T-helper 2 cell treated with Interferon-gamma antibody and Interleukin-4, amounts not matched to agents 5 μg/mL and 100 μg/mL, for 36 hours (primary cell): Measurements from ENCODE around the gene RHOB.
A peak's percentile ranks its signal among the peaks of the same experiment; 100 is the strongest.

ENCODE experiments used
- DNase-seq: peaks from one replicate; pipeline ENCODE4 v3.0.0; 2021; ENCODE audit warnings: low spot score
- H3K27ac Mint-ChIP-seq: one replicate; pipeline ENCODE4 v1.8.0; 2021; ENCODE audit warnings: mild to moderate bottlenecking, mixed read lengths
- H3K27me3 Mint-ChIP-seq: one replicate; pipeline ENCODE4 v1.8.0; 2021; ENCODE audit warnings: low read depth, mixed read lengths
- H3K36me3 Mint-ChIP-seq: one replicate; pipeline ENCODE4 v1.8.0; 2021; ENCODE audit warnings: low read depth, mixed read lengths
- H3K4me1 Mint-ChIP-seq: one replicate; pipeline ENCODE4 v1.8.0; 2021; ENCODE audit warnings: low read depth, mixed read lengths
- H3K4me3 Mint-ChIP-seq: one replicate; pipeline ENCODE4 v1.8.0; 2022; ENCODE audit warnings: mild to moderate bottlenecking, moderate library complexity, mixed read lengths
- H3K9me3 Mint-ChIP-seq: one replicate; pipeline ENCODE4 v1.8.0; 2021; ENCODE audit warnings: mixed read lengths

The RHOB gene

DNA sequence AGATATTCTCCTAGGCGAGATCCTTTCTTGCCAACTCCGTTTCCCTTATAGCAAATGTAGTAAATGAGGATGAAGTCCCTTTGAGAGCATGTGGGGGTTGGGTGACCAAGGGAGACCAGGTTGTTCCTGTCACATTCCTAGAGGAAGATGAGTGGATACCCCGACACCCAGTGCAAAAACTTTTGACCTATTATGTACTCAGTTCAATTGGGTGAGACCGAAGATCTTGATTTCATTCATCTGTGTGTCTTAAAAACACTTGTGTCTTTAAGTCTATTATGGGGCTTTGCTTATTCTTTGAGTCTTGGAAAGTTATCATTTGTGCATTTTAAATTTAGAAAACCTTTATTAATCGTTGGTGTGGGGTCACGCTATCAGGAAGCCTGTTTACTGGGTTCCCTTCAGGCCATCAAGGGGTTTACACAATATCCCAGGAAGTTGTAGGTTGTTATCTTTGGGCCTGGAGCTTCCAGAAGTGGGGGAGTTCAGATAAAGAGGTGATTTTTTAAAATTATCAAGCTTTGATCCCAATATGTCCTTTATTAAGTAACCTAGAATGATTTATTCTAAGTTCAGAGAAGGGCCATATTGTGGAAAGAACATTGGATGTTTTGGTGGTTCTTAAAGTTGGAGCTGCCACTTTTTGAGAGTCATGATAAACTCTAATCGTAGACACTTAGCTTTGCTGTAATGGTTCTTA is 2.8 kb downstream of the RHOB start:
- no peak overlapping the region for H3K27ac Mint-ChIP-seq

DNA sequence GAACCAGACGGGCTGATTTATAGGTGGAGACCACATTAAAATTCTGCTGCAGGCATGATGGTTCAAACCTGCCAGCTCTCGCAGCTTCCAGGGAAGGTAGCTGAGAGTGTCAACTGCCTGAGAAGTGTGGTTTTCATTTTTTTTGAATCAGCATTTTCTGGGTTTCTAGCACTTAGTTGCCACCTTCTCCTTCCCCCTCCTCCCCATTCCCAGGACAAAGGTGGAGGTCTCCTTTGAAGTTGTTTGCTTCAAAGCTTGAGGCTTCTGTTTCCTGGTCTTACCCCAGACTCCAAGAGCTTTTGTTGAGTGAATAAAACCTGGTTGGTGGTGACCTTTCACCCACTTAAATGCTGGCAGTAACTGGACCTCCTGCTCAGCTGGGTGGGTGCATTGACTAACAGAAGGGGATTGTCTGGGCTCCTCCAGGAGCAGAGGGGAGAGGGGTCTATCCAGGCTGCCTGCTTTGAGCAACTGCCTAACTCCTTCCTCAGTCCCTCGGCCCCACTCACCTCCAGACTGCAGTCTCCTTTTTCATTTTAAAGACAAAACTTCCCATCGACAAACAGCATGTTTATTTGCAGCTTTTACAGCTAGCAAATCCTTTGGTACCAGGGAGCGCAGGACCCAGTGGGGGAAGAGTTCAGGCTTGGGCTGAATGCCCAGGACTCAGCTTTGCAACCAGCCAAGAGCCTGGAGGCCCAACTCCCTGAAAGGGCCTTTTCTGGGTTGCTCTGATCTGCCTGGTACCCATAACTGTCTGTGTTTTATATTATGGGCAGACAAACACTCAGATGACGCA is 3.5 kb downstream of the RHOB start:
- Mint-ChIP-seq H3K4me3 (no peak overlapping the region), H3K27ac (no peak overlapping the region), H3K9me3 (no peaks in the 10 kb centered on the region), H3K36me3 (no peaks in the 10 kb centered on the region), H3K27me3 (peaks cover 40% of the 10 kb centered on the region), H3K4me1 (peaks cover 2% of the 10 kb centered on the region)
- no peak for DNase-seq

More for the DNA sequence above, 2.8 kb downstream of the RHOB start:
- Mint-ChIP-seq H3K9me3 (no peaks in the 10 kb centered on the region), H3K27me3 (peaks cover 45% of the 10 kb centered on the region), H3K4me3 (no peak overlapping the region), H3K36me3 (no peaks in the 10 kb centered on the region), H3K4me1 (peaks cover 2% of the 10 kb centered on the region)
- DNase-seq = no peak

DNA sequence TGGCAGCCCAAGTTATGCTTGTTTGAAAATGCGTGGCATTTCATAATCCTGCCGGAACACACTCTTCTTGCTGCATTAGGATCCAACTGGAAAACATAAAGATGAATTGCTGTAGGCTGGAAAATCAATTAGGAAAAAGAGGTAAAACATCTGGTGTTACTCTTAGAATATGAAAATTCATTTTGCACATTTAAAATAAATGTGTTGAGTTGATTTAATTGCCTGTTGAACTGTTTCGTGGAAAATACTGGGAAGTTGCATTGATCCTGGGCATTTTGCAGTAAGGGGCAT is 4.1 kb downstream of the RHOB start:
- no peak overlapping the region for H3K4me3 Mint-ChIP-seq
- H3K27ac Mint-ChIP-seq = no peak overlapping the region
- DNase-seq = no peak
- H3K9me3 Mint-ChIP-seq = no peaks in the 10 kb centered on the region
- peaks cover 2% of the 10 kb centered on the region for H3K4me1 Mint-ChIP-seq
- no peaks in the 10 kb centered on the region for H3K36me3 Mint-ChIP-seq
- peaks cover 37% of the 10 kb centered on the region for H3K27me3 Mint-ChIP-seq

DNA sequence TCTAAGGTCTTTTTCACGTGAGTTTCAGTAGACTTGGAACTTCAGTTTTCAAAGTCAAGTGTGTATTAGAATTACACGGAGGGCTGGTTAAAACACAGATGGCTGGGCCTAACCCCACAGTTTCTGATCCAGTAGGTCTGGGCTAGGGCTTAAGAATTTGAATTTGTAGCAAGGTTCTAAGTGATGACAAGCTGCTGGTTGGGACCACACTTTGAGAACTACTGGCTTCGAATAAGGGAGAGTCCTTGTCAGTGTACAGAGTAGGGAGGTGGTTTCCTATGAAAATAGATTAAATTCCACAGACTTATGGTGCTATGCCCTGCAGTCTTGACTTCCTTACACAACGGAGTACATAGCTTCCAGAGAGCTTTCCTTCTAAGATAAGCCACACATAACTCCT is 4.5 kb downstream of the RHOB start:
- H3K36me3 Mint-ChIP-seq = no peaks in the 10 kb centered on the region
- H3K9me3 Mint-ChIP-seq = no peaks in the 10 kb centered on the region
- peaks cover 2% of the 10 kb centered on the region for H3K4me1 Mint-ChIP-seq
- H3K27ac Mint-ChIP-seq = no peak overlapping the region
- no peak overlapping the region for H3K4me3 Mint-ChIP-seq
- peaks cover 34% of the 10 kb centered on the region for H3K27me3 Mint-ChIP-seq
- no peak for DNase-seq

DNA sequence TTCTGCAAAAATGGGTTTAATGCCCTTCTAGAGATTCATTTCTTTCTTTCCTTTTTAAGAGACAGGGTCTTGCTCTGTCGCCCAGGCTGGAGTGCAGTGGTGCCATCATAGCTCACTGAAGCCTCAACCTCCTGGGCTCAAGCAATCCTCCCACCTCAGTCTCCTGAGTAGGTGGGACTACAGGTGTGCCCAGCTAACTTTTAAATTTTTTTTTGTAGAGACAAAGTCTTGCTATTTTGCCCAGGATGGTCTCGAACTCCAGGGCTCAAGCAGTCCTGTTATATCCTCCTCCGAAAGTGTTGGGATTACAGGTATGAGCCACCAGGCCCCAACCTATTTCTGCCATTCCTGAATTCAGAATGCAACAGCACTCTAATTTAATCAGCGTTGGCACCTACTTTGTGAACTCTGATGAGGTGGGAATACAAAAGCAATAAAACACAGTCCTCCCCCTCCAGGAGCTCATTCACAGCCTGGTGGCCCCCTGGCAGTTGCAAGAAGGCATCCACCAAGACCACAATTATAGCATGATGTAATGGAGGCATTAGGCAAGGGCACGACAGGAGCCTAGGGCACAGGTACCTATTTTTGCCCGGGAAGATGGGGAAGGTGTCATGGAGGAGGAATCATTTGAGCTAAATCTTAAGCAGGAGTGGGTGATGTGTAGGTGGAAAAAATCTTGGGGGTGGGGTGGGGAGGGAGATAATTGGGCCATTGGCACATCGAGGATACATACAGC is 5.1 kb downstream of the RHOB start:
- H3K27ac Mint-ChIP-seq = no peak overlapping the region
- H3K9me3 Mint-ChIP-seq = no peaks in the 10 kb centered on the region
- peaks cover 34% of the 10 kb centered on the region for H3K27me3 Mint-ChIP-seq
- DNase-seq = no peak
- peaks cover 2% of the 10 kb centered on the region for H3K4me1 Mint-ChIP-seq
- H3K4me3 Mint-ChIP-seq = no peak overlapping the region
- H3K36me3 Mint-ChIP-seq = no peaks in the 10 kb centered on the region

DNA sequence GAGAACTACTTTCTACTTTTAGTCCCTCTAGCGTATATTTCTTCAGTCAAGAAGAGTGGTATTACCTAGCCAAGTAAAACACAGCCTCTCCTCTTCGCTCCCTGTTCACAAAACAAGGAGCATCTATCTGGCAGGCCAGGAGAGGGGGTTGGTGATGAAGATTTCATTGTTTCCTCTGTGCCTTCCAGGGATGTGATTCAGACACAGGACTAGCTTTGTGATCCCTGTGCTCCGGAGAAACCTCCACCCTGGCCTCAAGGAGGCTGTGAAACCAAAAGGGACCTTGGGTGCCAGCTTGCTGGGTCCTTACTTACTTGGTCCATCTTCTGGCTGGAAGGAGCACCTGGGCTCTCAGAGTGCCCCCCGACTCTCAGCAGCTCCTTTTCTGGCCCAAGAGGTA is 5.7 kb downstream of the RHOB start:
- H3K36me3 Mint-ChIP-seq = no peaks in the 10 kb centered on the region
- DNase-seq = no peak
- H3K27ac Mint-ChIP-seq = no peak overlapping the region
- H3K9me3 Mint-ChIP-seq = no peaks in the 10 kb centered on the region
- peaks cover 2% of the 10 kb centered on the region for H3K4me1 Mint-ChIP-seq
- peaks cover 31% of the 10 kb centered on the region for H3K27me3 Mint-ChIP-seq
- H3K4me3 Mint-ChIP-seq = no peak overlapping the region

DNA sequence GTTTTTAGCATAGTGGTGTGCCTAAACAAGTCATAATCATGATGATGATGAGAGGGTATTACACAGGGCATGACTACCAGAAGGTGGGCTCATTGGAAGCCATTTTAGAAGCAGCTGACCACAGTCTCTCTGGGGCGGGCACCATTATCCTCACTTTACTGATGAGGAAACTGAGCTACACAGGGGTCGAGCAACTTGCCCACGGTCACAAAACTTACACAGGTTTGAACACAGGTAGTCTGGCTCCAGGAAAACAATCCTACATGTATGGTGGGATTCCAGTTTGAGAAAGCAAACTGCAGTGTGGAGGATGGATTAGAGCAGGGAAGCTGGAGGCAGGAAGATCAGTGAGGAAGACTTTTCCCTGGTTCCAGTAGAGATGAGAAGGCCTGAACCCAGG is 6.2 kb downstream of the RHOB start:
- Mint-ChIP-seq H3K36me3 (no peaks in the 10 kb centered on the region), H3K27ac (no peak overlapping the region), H3K9me3 (no peaks in the 10 kb centered on the region), H3K27me3 (peaks cover 27% of the 10 kb centered on the region), H3K4me1 (no peaks in the 10 kb centered on the region), H3K4me3 (no peak overlapping the region)
- DNase-seq = no peak

DNA sequence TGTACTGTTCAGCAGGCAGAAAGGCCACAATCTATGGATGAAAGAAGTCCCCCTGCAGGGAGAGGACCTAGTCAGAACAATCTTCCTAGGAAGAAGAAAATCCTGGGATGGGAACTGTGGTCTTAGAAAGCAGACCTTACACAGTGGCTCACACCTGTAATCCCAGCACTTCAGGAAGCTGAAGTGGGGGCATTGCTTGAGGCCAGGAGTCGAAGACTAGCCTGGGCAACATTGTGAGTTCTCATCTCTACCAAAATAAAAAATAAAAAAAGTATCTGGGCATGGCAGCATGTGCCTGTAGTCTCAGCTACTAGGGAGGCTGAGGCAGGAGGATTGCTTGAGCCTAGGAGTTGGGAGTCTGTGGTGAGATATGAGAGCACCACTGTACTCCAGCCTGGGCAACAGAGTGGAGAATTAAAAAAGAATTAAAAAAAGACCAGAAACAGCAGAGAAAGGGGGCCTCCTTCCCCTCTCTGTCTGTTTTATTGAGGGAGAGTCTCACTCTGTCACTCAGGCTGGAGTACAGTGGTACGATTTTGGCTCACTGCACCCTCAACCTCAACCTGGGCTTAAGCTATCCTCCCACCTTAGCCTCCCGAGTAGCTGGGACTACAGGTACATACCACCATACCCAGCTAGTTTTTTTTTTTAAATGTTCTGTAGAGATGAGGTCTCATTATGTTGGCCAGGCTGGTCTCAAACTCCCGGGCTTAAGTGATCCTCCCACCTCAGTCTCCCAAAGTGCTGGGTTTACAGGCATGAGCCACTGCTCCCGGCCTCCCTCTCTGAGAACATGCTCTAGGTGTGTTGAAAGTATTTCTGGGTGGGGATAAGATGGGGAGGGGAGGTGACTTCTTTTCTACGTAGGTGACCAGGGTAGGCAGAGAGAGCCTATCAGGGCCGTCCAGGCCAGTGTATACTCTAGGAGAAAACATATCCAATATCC is 7.4 kb downstream of the RHOB start:
- no peak overlapping the region for H3K4me3 Mint-ChIP-seq
- H3K27me3 Mint-ChIP-seq = peaks cover 24% of the 10 kb centered on the region
- no peak overlapping the region for H3K27ac Mint-ChIP-seq
- H3K4me1 Mint-ChIP-seq = no peaks in the 10 kb centered on the region
- H3K36me3 Mint-ChIP-seq = no peaks in the 10 kb centered on the region
- no peaks in the 10 kb centered on the region for H3K9me3 Mint-ChIP-seq
- no peak for DNase-seq

DNA sequence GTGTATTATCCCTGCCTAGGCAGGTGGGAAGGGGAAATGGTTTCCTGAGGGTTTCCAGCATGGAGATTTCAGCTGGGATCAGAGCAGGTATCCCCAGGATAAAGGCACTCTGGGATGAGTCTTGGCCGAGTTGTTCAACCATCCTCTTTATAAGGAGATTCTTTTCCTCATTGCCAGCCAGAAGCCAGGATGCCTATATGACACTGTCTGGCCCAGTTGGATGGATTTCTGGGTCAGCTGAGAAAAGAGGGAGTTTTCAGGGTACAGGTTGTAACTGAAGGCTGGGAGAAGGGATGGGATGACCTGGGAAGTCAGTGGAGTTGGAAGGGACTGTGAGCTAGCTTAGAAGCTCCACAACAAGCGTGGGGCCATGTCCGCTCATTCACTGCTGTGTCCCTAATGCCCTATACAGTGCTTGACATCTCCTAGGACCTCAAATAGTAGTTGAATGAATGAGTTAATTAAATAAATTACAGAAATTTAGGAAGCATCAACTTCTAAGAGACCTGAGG is 8.3 kb downstream of the RHOB start:
- Mint-ChIP-seq H3K36me3 (no peaks in the 10 kb centered on the region), H3K9me3 (no peaks in the 10 kb centered on the region), H3K4me1 (no peaks in the 10 kb centered on the region), H3K4me3 (no peak overlapping the region), H3K27ac (no peak overlapping the region), H3K27me3 (peaks cover 22% of the 10 kb centered on the region)
- no peak for DNase-seq

DNA sequence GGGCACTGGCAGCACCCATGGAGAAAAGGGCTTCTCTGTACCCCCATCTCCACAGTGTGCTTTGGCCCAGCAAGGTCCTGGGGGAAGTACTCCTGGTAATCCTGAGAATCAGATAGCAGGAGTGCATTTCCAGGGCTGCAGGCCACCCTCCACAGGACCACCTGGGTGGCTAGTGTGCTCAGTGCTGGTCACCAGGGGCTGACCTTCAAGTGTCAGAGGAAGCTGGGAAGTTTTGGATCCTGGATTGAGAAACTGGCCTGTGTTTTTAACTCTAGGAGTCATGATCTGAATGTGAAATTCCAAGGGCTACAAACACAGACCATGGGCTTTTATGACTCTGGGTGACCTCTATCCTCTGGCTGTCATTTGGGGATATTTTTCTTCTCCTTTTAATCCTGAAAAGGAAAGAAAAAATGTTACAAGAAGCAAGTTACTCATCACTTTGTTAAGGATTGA is 9.3 kb downstream of the RHOB start:
- H3K4me1 Mint-ChIP-seq = no peaks in the 10 kb centered on the region
- H3K4me3 Mint-ChIP-seq = no peak overlapping the region
- no peaks in the 10 kb centered on the region for H3K36me3 Mint-ChIP-seq
- H3K27me3 Mint-ChIP-seq = peaks cover 30% of the 10 kb centered on the region
- no peaks in the 10 kb centered on the region for H3K9me3 Mint-ChIP-seq
- H3K27ac Mint-ChIP-seq = no peak overlapping the region
- DNase-seq = no peak

DNA sequence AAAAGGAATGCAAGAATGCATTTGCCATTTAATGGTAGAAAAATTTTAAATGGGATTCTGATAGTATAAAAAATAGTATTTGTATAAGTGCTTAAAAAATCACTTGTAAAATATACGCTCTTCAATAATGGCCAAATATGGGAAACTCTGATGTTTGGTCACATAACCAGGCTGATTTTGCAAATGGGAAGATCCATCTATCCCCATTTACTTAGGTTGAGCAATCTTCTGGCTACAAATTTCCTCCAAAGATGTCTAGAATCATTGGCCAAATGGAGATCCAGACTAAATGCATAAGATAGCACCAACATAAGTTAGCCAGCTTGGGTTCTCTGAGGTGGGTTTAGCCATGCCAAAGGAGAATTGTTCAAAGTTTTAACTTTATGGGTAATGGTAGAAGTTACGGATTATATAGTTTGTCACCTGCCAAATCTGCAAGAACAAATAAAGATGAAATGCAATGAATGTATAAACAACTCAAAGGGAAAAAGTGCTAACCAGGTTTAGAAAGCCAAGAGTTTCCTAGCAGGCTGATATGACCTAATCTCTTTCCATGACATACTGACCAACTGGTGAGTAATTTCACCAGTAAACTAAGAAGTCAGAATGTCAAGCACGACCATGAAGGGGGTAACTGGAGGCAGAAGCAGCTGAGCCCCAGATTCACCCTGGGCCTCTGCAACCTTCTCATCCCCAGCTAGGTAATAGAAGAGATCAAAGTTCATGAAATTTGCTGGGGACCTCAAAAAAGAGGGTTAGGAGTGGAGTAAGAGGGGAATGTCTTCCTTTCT is 10.0 kb downstream of the RHOB start:
- Mint-ChIP-seq H3K27ac (no peak overlapping the region), H3K36me3 (no peaks in the 10 kb centered on the region), H3K27me3 (peaks cover 31% of the 10 kb centered on the region), H3K4me1 (no peaks in the 10 kb centered on the region), H3K4me3 (no peak overlapping the region), H3K9me3 (no peaks in the 10 kb centered on the region)
- peak; percentile 43 for DNase-seq

DNA sequence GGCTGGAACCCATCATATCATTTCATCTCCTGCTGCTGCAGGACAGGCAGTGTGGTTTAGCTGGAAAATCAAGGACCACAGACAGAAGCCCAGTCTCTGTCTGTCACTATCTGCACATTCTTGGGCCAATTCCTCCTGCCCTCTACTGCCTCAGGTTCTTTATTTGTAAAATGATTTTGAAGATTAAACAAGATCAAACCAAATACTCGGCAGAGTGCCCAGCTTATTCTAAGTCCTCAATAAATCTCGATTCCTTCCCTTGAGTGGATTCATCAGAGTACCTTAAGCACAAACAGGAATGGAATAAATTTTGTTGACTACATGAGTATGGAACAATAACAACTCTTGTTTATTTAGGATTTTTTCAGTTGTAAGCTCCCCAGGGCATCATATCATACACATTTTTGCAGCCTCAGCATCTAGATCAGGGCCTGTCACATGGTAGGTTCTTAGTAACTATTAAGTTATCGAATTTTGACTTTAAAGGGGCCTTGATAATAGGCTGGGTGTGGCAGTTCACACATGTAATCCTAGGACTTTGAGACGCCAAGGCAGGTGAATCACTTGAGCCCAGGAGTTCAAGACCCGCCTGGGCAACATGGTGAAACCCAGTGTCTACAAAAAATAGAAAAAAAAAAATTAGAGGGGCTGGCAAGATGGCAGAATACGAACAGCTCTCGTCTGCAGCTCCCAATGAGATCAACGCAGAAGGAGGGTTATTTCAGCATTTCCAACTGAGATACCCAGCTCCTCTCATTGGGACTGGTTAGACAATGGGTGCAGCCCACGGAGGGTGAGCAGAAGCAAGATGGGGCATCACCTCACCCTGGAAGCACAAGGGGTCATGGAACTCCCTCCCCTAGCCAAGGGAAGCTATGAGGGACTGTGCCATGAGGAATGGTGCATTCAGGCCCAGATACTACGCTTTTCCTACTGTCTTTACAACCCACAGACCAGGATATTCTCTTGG is 11.1 kb downstream of the RHOB start:
- no peak overlapping the region for H3K27ac Mint-ChIP-seq
- no peaks in the 10 kb centered on the region for H3K36me3 Mint-ChIP-seq
- no peak overlapping the region for H3K4me3 Mint-ChIP-seq
- no peaks in the 10 kb centered on the region for H3K9me3 Mint-ChIP-seq
- no peaks in the 10 kb centered on the region for H3K4me1 Mint-ChIP-seq
- peaks cover 39% of the 10 kb centered on the region for H3K27me3 Mint-ChIP-seq
- no peak for DNase-seq
